Right lobe of liver (tissue), 6 donors: ENCODE data around the gene SNTA1. TPM values are rescaled to one million over a fixed set of nuclear protein-coding genes. Genes with fewer than 3 reads are reported as not detected.
"Not testable (repeated sequence)": the region's sequence is repeated elsewhere in the genome, so short reads cannot be mapped to it uniquely, and the experiment has no call there.

ENCODE experiments used
- ATAC-seq, 4 donors: fragments of 200-7000 bp; cut with Tn5 transposase; one replicate each; pipeline ENCODE4 v1.9.1; 2020; ENCODE audit warnings: mild to moderate bottlenecking in 4 of 4, moderate library complexity in 4 of 4
- DNase-seq, 3 donors: peaks; one replicate each; pipeline ENCODE4 v3.0.0-alpha.2; 2020
- H3K27ac ChIP-seq, 3 donors: fragments of 200-600 bp; one replicate each; pipeline ENCODE4 v1.8.0; 2022
- H3K27me3 ChIP-seq, 2 donors: fragments of 200-600 bp; one replicate each; pipeline ENCODE4 v1.8.0; 2022
- H3K36me3 ChIP-seq, 4 donors: fragments of 200-600 bp; sonication (generic) in 1 of 4; one replicate each; pipeline versions ENCODE4 v1.5.1 to v1.8.0; 2017 to 2022; ENCODE audit warnings: control low read depth in 1 of 4
- H3K4me1 ChIP-seq, 4 donors: fragments of 200-600 bp; sonication (generic) in 1 of 4; one replicate each; pipeline versions ENCODE4 v1.5.1 to v1.8.0; 2017 to 2022; ENCODE audit warnings: control low read depth in 1 of 4
- H3K4me3 ChIP-seq, 3 donors: fragments of 200-600 bp; one replicate each; pipeline ENCODE4 v1.8.0; 2022
- H3K9me3 ChIP-seq, 4 donors: fragments of 200-600 bp; sonication (generic) in 1 of 4; one replicate each; pipeline versions ENCODE4 v1.5.1 to v1.8.0; 2017 to 2022; ENCODE audit warnings: control low read depth in 1 of 4
- POLR2A ChIP-seq: fragments of 450-650 bp; IDR thresholded peaks from one replicate; pipeline ENCODE4 v1.6.1; 2017; ENCODE audit warnings: antibody characterized with exemption, mild to moderate bottlenecking
- WGBS: methylation state at CpG from one replicate; pipeline ENCODE4 v1.1.6; 2018; ENCODE audit warnings: low coverage, low lambda C conversion rate; ENCODE audit not compliant: insufficient coverage; ENCODE audit errors: missing lambda C conversion rate; 5-methylcytosine and 5-hydroxymethylcytosine counted together
- intact Hi-C, 2 donors: fragments of 100-400 bp; cut with DNase I; formaldehyde crosslinking; loops; one replicate each; pipeline versions ENCODE4 v1.11.2 to v1.14.1; 2022
- total RNA-seq, 6 experiments: library from RNA; depleted of rRNA in 2 of 6; stranded (reverse); fragments of >200 nt in 2 of 6; fragmentation: NEBNext Ultra II Directional in 3 of 6; extraction: Animal tissue kit (Norgen Biotek cat#: 25700) in 3 of 6; gene quantifications; one replicate each; pipeline versions ENCODE4 v1.1.0 to v1.2.4, GENCODE V29; 2016 to 2023
- TF ChIP-seq, protein P1 (sequence below), 4 donors: fragments of 200-600 bp in 3 of 4; fragments of 450-650 bp in 1 of 4; IDR thresholded peaks; one replicate each; pipeline versions ENCODE4 v1.5.1 to v1.8.0; 2016 to 2022; ENCODE audit warnings: antibody characterized with exemption in 4 of 4, mild to moderate bottlenecking in 2 of 4
- donor health status: DM: no; HTN: yes; CAD: no.
- donor health status: DM: no; HTN: no; CAD: no.
- donor health status: DM: no; HTN: no; CAD: no.
- donor health status: DM: no; HTN: yes; CAD: no.
- donor health status: DM: no; HTN: yes; CAD: no.

The SNTA1 gene
- total RNA-seq, 6 experiments from 2014 or later: 6.5 to 13.3 (median 8.1) TPM

DNA sequence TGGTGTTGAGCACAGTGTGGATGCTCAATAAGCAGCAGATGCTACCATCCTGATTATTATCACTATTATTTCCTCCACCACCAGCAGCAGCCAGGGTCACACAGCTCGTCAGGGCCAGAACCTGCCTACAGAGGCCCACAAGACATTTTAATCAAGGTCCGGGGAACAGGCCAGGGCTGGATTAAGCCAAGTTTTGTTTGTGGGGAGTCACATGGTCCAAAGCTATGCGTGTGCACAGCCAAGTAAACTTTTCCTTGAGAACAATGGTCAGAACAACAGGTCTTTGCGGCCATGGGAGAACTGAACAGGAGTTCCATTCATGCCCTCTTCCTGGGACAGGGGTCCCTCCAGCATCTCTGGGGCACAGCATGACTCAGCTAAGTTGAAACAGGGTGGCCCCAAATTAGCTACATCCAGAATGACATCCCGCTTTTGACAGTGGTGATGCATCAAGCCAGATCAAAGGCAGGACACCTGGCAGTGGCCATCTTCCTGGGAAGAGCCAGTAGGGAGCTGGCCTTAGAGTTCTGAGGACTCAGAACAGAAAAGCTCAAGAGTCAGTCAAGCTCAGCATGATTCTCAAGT is 11.7 kb downstream of the SNTA1 start:
- TF ChIP-seq POLR2A: no peak
- TF ChIP-seq, protein P1, sequence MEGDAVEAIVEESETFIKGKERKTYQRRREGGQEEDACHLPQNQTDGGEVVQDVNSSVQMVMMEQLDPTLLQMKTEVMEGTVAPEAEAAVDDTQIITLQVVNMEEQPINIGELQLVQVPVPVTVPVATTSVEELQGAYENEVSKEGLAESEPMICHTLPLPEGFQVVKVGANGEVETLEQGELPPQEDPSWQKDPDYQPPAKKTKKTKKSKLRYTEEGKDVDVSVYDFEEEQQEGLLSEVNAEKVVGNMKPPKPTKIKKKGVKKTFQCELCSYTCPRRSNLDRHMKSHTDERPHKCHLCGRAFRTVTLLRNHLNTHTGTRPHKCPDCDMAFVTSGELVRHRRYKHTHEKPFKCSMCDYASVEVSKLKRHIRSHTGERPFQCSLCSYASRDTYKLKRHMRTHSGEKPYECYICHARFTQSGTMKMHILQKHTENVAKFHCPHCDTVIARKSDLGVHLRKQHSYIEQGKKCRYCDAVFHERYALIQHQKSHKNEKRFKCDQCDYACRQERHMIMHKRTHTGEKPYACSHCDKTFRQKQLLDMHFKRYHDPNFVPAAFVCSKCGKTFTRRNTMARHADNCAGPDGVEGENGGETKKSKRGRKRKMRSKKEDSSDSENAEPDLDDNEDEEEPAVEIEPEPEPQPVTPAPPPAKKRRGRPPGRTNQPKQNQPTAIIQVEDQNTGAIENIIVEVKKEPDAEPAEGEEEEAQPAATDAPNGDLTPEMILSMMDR (IDR thresholded peaks at IDR 0.05): no peak
- no peaks in the 10 kb centered on the region for H3K4me1 ChIP-seq
- no peaks in the 10 kb centered on the region for H3K27me3 ChIP-seq
- H3K9me3 ChIP-seq: no peaks in the 10 kb centered on the region
- H3K36me3 ChIP-seq: no peaks in the 10 kb centered on the region
- no peak overlapping the region for H3K27ac ChIP-seq
- DNase-seq (no peak), ATAC-seq (no peak)
- WGBS: 69% methylated on average over 2 of the region's 5 CpGs
- H3K4me3 ChIP-seq: no peak overlapping the region
- intact Hi-C loops: no loop called here

DNA sequence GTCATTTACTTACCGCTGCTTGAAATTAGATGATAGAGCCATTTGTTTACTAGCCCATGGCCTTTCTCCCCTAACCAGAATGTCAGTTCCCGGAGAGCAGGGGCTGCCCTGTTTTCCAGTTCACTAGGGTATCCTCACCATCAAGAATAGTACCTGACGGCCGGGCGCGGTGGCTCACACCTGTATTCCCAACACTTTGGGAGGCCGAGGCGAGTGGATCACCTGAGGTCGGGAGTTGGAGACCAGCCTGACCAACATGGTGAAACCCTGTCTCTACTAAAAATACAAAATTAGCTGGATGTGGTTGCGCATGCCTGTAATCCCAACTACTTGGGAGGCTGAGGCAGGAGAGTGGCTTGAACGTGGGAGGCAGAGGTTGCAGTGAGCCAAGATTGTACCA is 19.7 kb downstream of the SNTA1 start:
- WGBS: 96% methylated on average over 11 of the region's 11 CpGs
- intact Hi-C loops, DNase-seq, H3K4me3 ChIP-seq, ATAC-seq, H3K36me3 ChIP-seq, H3K27ac ChIP-seq, H3K4me1 ChIP-seq, H3K27me3 ChIP-seq, H3K9me3 ChIP-seq: not testable (repeated sequence)

DNA sequence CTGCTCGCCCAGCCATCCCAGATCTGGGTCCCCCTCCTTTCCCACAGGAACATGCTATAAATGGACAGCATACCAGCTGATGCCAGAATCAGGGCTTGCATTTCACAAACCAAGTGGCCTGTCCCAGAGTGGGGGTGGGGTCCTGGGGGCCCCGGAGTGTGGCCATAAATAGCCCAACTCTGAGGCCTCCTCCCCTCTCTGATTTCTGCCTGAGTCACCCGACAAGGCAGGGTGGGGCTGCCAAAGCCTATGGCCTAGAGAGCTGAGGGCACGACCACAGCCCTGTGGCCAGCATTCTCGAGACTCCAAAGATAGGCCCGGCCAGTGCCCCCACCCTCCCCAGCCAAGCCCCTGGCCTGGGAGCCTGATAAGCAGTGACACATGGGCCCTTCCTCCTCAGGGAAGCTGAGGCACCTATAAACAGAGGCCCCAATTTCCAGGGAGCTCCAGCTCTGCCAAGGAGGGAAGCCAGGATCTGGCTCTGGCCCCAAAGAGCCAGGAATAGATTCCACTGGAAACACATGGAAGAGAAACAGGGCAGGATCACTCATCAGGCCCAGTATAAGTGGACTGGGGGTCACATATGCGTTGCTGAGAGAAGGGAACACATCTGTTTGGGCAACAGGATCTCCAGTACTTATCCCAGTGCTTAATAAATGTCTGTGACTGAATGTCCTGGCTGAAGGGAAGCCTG is 20.3 kb downstream of the SNTA1 start:
- Histone ChIP-seq H3K36me3 (no peaks in the 10 kb centered on the region), H3K27ac (no peak overlapping the region), H3K27me3 (no peaks in the 10 kb centered on the region), H3K9me3 (no peaks in the 10 kb centered on the region), H3K4me1 (no peaks in the 10 kb centered on the region), H3K4me3 (no peak overlapping the region)
- WGBS: 100% methylated on average over 2 of the region's 7 CpGs
- ATAC-seq (peak in 2 of 4 donors; percentile 26 to 57), DNase-seq (no peak)
- intact Hi-C loops: no loop called here
- TF ChIP-seq, protein P1 (IDR thresholded peaks at IDR 0.05): no peak
- TF ChIP-seq POLR2A: no peak

DNA sequence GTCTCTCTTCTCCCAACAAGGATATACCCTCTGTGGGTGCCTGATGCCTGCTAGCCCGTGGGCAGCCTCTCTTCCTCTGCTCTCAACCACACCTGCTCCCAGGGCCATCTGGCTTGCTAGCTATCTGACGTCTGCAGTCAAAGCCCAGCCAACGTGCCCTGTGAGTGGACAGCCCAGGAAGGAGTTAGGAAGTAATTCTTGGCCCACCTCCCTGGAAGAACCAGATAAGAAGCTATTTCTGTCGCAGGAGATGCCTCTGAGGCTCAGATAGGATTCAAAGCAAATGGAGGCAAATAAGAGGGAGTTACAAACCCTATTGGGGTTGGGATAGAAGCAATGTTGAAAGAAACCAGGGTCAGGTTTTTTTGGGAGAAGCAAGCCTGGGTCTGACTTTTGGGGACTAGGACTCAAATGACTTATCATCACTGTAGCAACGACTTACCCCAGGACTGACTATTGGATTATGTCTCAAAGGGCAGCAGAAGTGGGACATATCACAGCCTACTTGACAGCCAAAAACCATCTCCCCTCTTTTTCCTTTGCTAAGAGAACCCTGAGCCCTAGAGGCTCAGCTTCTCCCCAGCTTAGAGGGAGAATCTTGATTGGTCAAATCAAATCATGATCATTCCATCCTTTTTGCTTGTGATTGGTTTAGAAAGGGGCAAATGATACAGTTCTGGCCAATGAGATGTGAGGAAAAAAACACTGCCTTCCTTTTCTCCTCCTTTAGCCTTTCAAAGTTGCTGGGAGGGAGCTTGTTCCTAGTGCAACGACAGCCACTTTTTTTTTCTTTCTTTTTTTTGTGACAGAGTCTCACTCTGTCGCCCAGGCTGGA is 24.2 kb downstream of the SNTA1 start:
- ATAC-seq (peak in 1 of 4 donors; percentile 11), DNase-seq (no peak)
- intact Hi-C loops: no loop called here
- no peaks in the 10 kb centered on the region for H3K27me3 ChIP-seq
- no peak overlapping the region for H3K27ac ChIP-seq
- H3K4me3 ChIP-seq: no peak overlapping the region
- 93% methylated on average over 4 of the region's 7 CpGs for WGBS
- peaks cover 0 to 2% (median 0%) of the 10 kb centered on the region in 4 donors for H3K36me3 ChIP-seq
- no peaks in the 10 kb centered on the region for H3K9me3 ChIP-seq
- TF ChIP-seq, protein P1 (IDR thresholded peaks at IDR 0.05): no peak
- no peak for TF ChIP-seq POLR2A
- H3K4me1 ChIP-seq: no peaks in the 10 kb centered on the region

DNA sequence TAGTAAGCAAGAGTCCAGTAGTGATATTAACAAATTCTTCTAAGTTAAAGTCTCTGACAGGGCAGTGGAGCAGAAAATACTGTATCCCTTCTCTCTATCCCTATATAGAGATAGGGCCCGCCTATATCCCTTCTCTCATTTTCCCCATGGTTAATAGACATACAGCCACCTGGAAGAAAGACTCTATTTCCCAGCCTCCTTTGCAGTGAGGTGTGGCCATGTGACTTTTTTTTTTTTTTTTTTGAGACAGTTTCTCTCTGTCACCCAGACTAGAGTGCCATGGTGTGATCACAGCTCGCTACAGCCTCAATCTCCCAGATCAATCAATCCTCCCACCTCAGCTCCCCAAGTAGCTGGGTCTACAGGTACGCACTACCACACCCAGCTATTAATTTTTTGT is 25.5 kb downstream of the SNTA1 start:
- ATAC-seq: no peak
- Histone ChIP-seq H3K9me3 (no peaks in the 10 kb centered on the region), H3K4me1 (no peaks in the 10 kb centered on the region), H3K36me3 (peaks cover 0 to 2% (median 0%) of the 10 kb centered on the region in 4 donors), H3K4me3 (no peak overlapping the region), H3K27me3 (no peaks in the 10 kb centered on the region), H3K27ac (no peak overlapping the region)
- 100% methylated on average over 2 of the region's 3 CpGs for WGBS
- TF ChIP-seq, protein P1 (IDR thresholded peaks at IDR 0.05): no peak
- intact Hi-C loops: no loop called here
- DNase-seq: no peak
